K562 (cell line): ENCODE measurements around the gene EXT2. TPM values are rescaled to one million over a fixed set of nuclear protein-coding genes. Genes with fewer than 3 reads are reported as not detected.
A peak's percentile ranks its signal among the peaks of the same experiment; 100 is the strongest.

Experiments
- ATAC-seq: fragments of 200-7000 bp; cut with Tn5 transposase; 3 replicates; pipeline ENCODE4 v1.9.1; 2020; ENCODE audit warnings: moderate library complexity
- BruUV-seq: library from RNA; stranded (reverse); fragments of 400-500 nt; replicated peaks from 2 replicates; lab custom pipeline; 2021; lab: Mats Ljungman, UMichigan
- CTCF ChIA-PET: fragments of 300-600 bp; formaldehyde crosslinking; extraction: SDS; loops from one replicate; lab custom pipeline; 2021; ENCODE audit warnings: low intra/inter-chr PET ratio; lab: Yijun Ruan, JAX
- POLR2A ChIA-PET: fragments of 300-600, 350-650 bp; sonication (Branson Sonifier 250); formaldehyde crosslinking; extraction: SDS; loops from one replicate; lab custom pipeline; 2021; ENCODE audit warnings: antibody characterized with exemption, inconsistent platforms; lab: Yijun Ruan, JAX
- DNase-seq, 4 experiments: peaks; one replicate each; pipeline versions ENCODE4 v3.0.0 to v3.0.0-alpha.2; 2011 to 2018; ENCODE audit warnings: low spot score in 3 of 4, mixed read lengths in 3 of 4; ENCODE audit errors: extremely low read depth in 1 of 4
- FAIRE-seq: peaks from 2 replicates; lab custom pipeline; 2011; peaks lifted over from hg19 to GRCh38; lab: Jason Lieb, UNC
- H2AFZ ChIP-seq: 2 replicates; pipeline ENCODE4 v1.6.0; 2011; ENCODE audit warnings: low read depth, low read length, control low read depth, inconsistent platforms
- H3K27ac ChIP-seq: fragments of 200-600 bp; 3 replicates; pipeline ENCODE4 v1.8.0; 2011; ENCODE audit warnings: low read depth, mild to moderate bottlenecking, control low read depth, inconsistent platforms, low read length, moderate library complexity, mixed read lengths; ENCODE audit errors: extremely low read depth
- H3K27me3 ChIP-seq, 2 experiments: fragments of 300-600 bp in 1 of 2; 2 replicates in 1 of 2; 3 replicates in 1 of 2; pipeline versions ENCODE4 v1.6.0 to v1.8.0; 2011; ENCODE audit warnings: inconsistent platforms in 2 of 2, low read length in 2 of 2, mild to moderate bottlenecking in 1 of 2, mixed read lengths in 1 of 2, moderate library complexity in 1 of 2; ENCODE audit not compliant: control insufficient read depth in 2 of 2, insufficient read depth in 2 of 2
- H3K36me3 ChIP-seq: fragments of 300-600 bp; 3 replicates; pipeline ENCODE4 v1.8.0; 2011; ENCODE audit warnings: mild to moderate bottlenecking, low read length, inconsistent platforms; ENCODE audit not compliant: control insufficient read depth, insufficient read depth
- H3K4me1 ChIP-seq, 2 experiments: fragments of 200-600 bp in 1 of 2; replicated peaks in 1 of 2; 2 replicates in 1 of 2; 3 replicates in 1 of 2; pipeline versions ENCODE4 v1.5.1 to v1.8.0; 2011; ENCODE audit warnings: inconsistent platforms in 2 of 2, low read length in 2 of 2, mild to moderate bottlenecking in 1 of 2, mixed read lengths in 1 of 2, moderate library complexity in 1 of 2; ENCODE audit not compliant: control insufficient read depth in 2 of 2, insufficient read depth in 2 of 2
- H3K4me2 ChIP-seq: 2 replicates; pipeline ENCODE4 v1.6.1; 2011; ENCODE audit warnings: low read length, control low read depth, inconsistent platforms, mixed read lengths; ENCODE audit not compliant: insufficient read depth
- H3K4me3 ChIP-seq: fragments of 200-600 bp; sonication (generic), shearing (Covaris generic); 2 replicates; pipeline ENCODE4 v1.5.1; 2016; ENCODE audit warnings: control low read depth, inconsistent platforms
- H3K79me2 ChIP-seq: fragments of 200-600 bp; 3 replicates; pipeline ENCODE4 v1.8.0; 2011; ENCODE audit warnings: low read length, inconsistent platforms; ENCODE audit not compliant: control insufficient read depth, insufficient read depth
- H3K9ac ChIP-seq, 2 experiments: 2 replicates each; pipeline versions ENCODE4 v1.6.0 to v1.6.1; 2011; ENCODE audit warnings: low read depth in 2 of 2, low read length in 2 of 2, control low read depth in 1 of 2, inconsistent platforms in 1 of 2, mild to moderate bottlenecking in 1 of 2, mixed read lengths in 1 of 2; ENCODE audit not compliant: insufficient read depth in 1 of 2
- H3K9me1 ChIP-seq: one replicate; pipeline ENCODE4 v1.6.0; 2011; ENCODE audit warnings: inconsistent platforms, mild to moderate bottlenecking, low read length, moderate library complexity; ENCODE audit not compliant: control insufficient read depth, insufficient read depth
- H3K9me3 ChIP-seq: replicated peaks from 2 replicates; pipeline ENCODE4 v1.5.1; 2011; ENCODE audit warnings: low read depth, low read length, inconsistent platforms; ENCODE audit not compliant: control insufficient read depth, insufficient read depth
- H4K20me1 ChIP-seq: replicated peaks from 2 replicates; pipeline ENCODE4 v1.6.1; 2011; ENCODE audit warnings: low read length, inconsistent platforms, mixed read lengths; ENCODE audit not compliant: control insufficient read depth, insufficient read depth
- BCOR ChIP-seq: fragments of 450-650 bp; IDR thresholded peaks from 2 replicates; pipeline ENCODE4 v1.6.1; 2016
- CBX1 ChIP-seq: sonication (generic); IDR thresholded peaks from 2 replicates; pipeline ENCODE4 v1.6.1; 2016; ENCODE audit warnings: antibody characterized with exemption, low read depth, mild to moderate bottlenecking
- CREB3L1 ChIP-seq: fragments of 450-650 bp; IDR thresholded peaks from 2 replicates; pipeline ENCODE4 v1.6.1; 2014; ENCODE audit warnings: low read depth, mild to moderate bottlenecking, moderate library complexity, borderline replicate concordance
- LARP7 ChIP-seq: fragments of 450-650 bp; IDR thresholded peaks from 2 replicates; pipeline ENCODE4 v1.6.1; 2016
- NR1H2 ChIP-seq: sonication (generic); formaldehyde crosslinking; IDR thresholded peaks from 2 replicates; pipeline ENCODE4 v1.4.0; 2020; ENCODE audit warnings: mild to moderate bottlenecking, missing genetic modification reagents
- POLR2B ChIP-seq: fragments of 450-650 bp; IDR thresholded peaks from 2 replicates; pipeline ENCODE4 v1.6.1; 2018; ENCODE audit warnings: low read depth; ENCODE audit not compliant: partially characterized antibody
- RBFOX2 ChIP-seq: fragments of 200-400 bp; formaldehyde crosslinking; IDR thresholded peaks from 2 replicates; pipeline ENCODE4 v1.6.1; 2017; ENCODE audit warnings: low read depth, mild to moderate bottlenecking, low read length, moderate library complexity
- SMARCE1 ChIP-seq: fragments of 450-650 bp; IDR thresholded peaks from 2 replicates; pipeline ENCODE4 v1.7.1; 2016; ENCODE audit warnings: mild to moderate bottlenecking
- SREBF2 ChIP-seq: sonication (generic); formaldehyde crosslinking; IDR thresholded peaks from 2 replicates; pipeline ENCODE4 v1.4.0; 2020; ENCODE audit warnings: mild to moderate bottlenecking, missing genetic modification reagents
- UBTF ChIP-seq, 2 experiments: IDR thresholded peaks; 2 replicates each; pipeline ENCODE4 v1.6.1; 2012; ENCODE audit warnings: improper control_type of control experiment in 2 of 2, low read depth in 2 of 2, low read length in 2 of 2, borderline replicate concordance in 1 of 2
- ZNF586 ChIP-seq: fragments of 450-650 bp; formaldehyde crosslinking; conservative IDR thresholded peaks from 2 replicates; pipeline ENCODE4 v1.4.0; 2020; ENCODE audit warnings: mild to moderate bottlenecking, moderate library complexity
- ZNF592 ChIP-seq: fragments of 450-650 bp; IDR thresholded peaks from 2 replicates; pipeline ENCODE4 v1.6.1; 2017; ENCODE audit warnings: antibody characterized with exemption, mild to moderate bottlenecking
- ZSCAN29 ChIP-seq: fragments of 450-650 bp; IDR thresholded peaks from 2 replicates; pipeline ENCODE4 v1.6.1; 2017
- WGBS: fragments of 100-300 bp; shearing (Covaris generic); methylation state at CpG from one replicate; pipeline ENCODE4 v1.1.6; 2016; ENCODE audit warnings: low coverage, mixed read lengths; ENCODE audit not compliant: insufficient coverage; ENCODE audit errors: missing lambda C conversion rate; 5-methylcytosine and 5-hydroxymethylcytosine counted together
- in situ Hi-C: fragments of 300-500 bp; cut with MboI; formaldehyde crosslinking; loops from 4 replicates; pipeline ENCODE4 v1.15.0; 2018; ENCODE audit warnings: inconsistent platforms, mixed read lengths
- intact Hi-C: fragments of 100-400 bp; cut with micrococcal nuclease; formaldehyde crosslinking; loops from 2 replicates; pipeline ENCODE4 v1.14.2; 2022
- polyA plus RNA-seq, 8 experiments: library from polyadenylated mRNA; depleted of rRNA in 4 of 8; stranded (reverse) in 5 of 8; unstranded in 3 of 8; fragments of >200 nt; fragmentation: Nextera tagmentation in 2 of 8; fragmentation: Illumina TruSeq in 1 of 8; extraction: Ambion mirVana in 2 of 8; extraction: Trizol in 1 of 8; gene quantifications; 2 replicates each; pipeline versions ENCODE4 v1.2.1 to v1.2.3, GENCODE V29; 2011 to 2014; ENCODE audit warnings: inconsistent platforms in 1 of 8, missing spikeins in 1 of 8
- total RNA-seq, 7 experiments: library from RNA; depleted of rRNA in 6 of 7; stranded (reverse); fragments of >200 nt in 6 of 7; fragmentation: Illumina TruSeq in 2 of 7; extraction: Trizol in 2 of 7; gene quantifications; 2 replicates each; pipeline versions ENCODE4 v1.2.1 to v1.2.3, GENCODE V29; 2011 to 2021; ENCODE audit warnings: low replicate concordance in 1 of 7

Gene EXT2
- total and polyA plus RNA-seq, 9 of the 15 experiments (the other 6 are each of a cell fraction or from before 2014, with no cell fraction given) = 7.5 to 52.1 (median 38.1) TPM

GRCh38 chr11:44065841-44066731 is 29.4 kb upstream of the EXT2 start, which contains the start of gene ACCS:
Gene ACCS, plus strand, starts transcription at chr11:44066270. Its CDS starts 1,358 bp downstream, at chr11:44067628.
- Histone ChIP-seq H3K79me2 (peaks cover 16% of the 10 kb centered on the region; the same call in 2 of the 3 replicates), H3K9me1 (no peaks in the 10 kb centered on the region), H3K36me3 (peaks cover 20% of the 10 kb centered on the region), H3K9ac (peak within 1 kb of the TSS; percentile 72 to 94), H3K4me3 (peak within 1 kb of the TSS; percentile 55), H2AFZ (peak within 1 kb of the TSS; percentile 83), H3K27ac (peak within 1 kb of the TSS; percentile 72), H3K27me3 (no peaks in the 10 kb centered on the region), H3K9me3 (no peaks in the 10 kb centered on the region), H4K20me1 (no peaks in the 10 kb centered on the region), H3K4me1 (peaks cover 10 to 20% of the 10 kb centered on the region in 2 experiments; a peak in 4 of 5 replicates), H3K4me2 (peak within 1 kb of the TSS; percentile 82)
- peak; percentile 97 for ATAC-seq
- intact Hi-C loops (loop anchor here (10.0 kb wide), 1 partner anchor 121 kb away; the partner anchor contains the start of gene C11orf96), in situ Hi-C loops (no loop called here)
- peak; percentile 75 for FAIRE-seq
- BruUV-seq = no TSS peak
- ChIA-PET CTCF (interaction anchor here (0.6 kb wide), 1 partner anchor 22 kb away, joined by 3 read pairs; no protein-coding TSS in a partner anchor), POLR2A (interaction anchor here (0.6 to 0.9 kb wide), 2 partner anchors 18 to 1815 kb away, joined by 3 read pairs; partner anchors contain the start of gene ACCSL)
- 7% methylated on average over 44 of the region's 70 CpGs for WGBS
- DNase-seq = peak; percentile 89 to 95 (median 90)
- peak; percentile 67 to 93; a peak in 3 of 4 replicates for TF ChIP-seq UBTF (IDR thresholded peaks at IDR 0.05; ENCODE audit: borderline replicate concordance in 1 of 2, low read depth in 2 of 2, low read length in 2 of 2)
- 0 out of 2 replicates have a peak, but pooled peaks have one; percentile 11 for TF ChIP-seq LARP7
- TF ChIP-seq POLR2B = peak; percentile 78
- TF ChIP-seq ZSCAN29 = no peak
- TF ChIP-seq RBFOX2 = peak; percentile 92
- TF ChIP-seq ZNF592 = peak; percentile 90
- peak; percentile 70 for TF ChIP-seq SMARCE1
- peak; percentile 81; the same call in 1 of the 2 replicates for TF ChIP-seq CBX1
- TF ChIP-seq BCOR = peak; percentile 77
- TF ChIP-seq SREBF2 (CRISPR knock-in tag) = 0 out of 2 replicates have a peak, but pooled peaks have one; percentile 42
- TF ChIP-seq ZNF586 = no peak
- TF ChIP-seq CREB3L1 = peak; percentile 82
- TF ChIP-seq NR1H2 (CRISPR knock-in tag) = no peak
